ENCODE data around the gene RAB34.
"Not testable (repeated sequence)": the region's sequence is repeated elsewhere in the genome, so short reads cannot be mapped to it uniquely, and the experiment has no call there.

RAB34 gene

GRCh38 chr17:28726627-28727491 is 9.2 kb upstream of the RAB34 start:
- FAIRE-seq (no peak), DNase-seq (ENCODE audit: insufficient read length, low spot score) (peak; percentile 95)
- no peak; the same call in 1 of the 2 replicates for TF ChIP-seq POLR2A (IDR thresholded peaks at IDR 0.05; ENCODE audit: low read depth, low read length)

- no peak for FAIRE-seq
- DNase-seq (ENCODE audit: insufficient read length, low spot score): peak; percentile 73
- TF ChIP-seq POLR2A (IDR thresholded peaks at IDR 0.05; ENCODE audit: low read depth, low read length): no peak
Measured at GRCh38 chr17:28726226-28726626, 8.6 kb upstream of the RAB34 start, which contains the start of gene TLCD1. TSS of gene TLCD1 (minus strand) at chr17:28726233. CDS start at chr17:28726097, 136 bp downstream.

- DNase-seq (ENCODE audit: insufficient read length, low spot score) (peak; percentile 83), FAIRE-seq (no peak)
- peak; percentile 78 for TF ChIP-seq POLR2A (IDR thresholded peaks at IDR 0.05; ENCODE audit: low read depth, low read length)
Measured at GRCh38 chr17:28725660-28726225, 8.1 kb upstream of the RAB34 start.

- no peak; the same call in 1 of the 2 replicates for TF ChIP-seq POLR2A (IDR thresholded peaks at IDR 0.05; ENCODE audit: low read depth, low read length)
- no peak for DNase-seq (ENCODE audit: insufficient read length, low spot score)
- no peak for FAIRE-seq
Measured at GRCh38 chr17:28725166-28725659, 7.5 kb upstream of the RAB34 start.

- DNase-seq (ENCODE audit: insufficient read length, low spot score) (no peak), FAIRE-seq (no peak)
- no peak for TF ChIP-seq POLR2A (IDR thresholded peaks at IDR 0.05; ENCODE audit: low read depth, low read length)
Measured at GRCh38 chr17:28724500-28725165, 7.0 kb upstream of the RAB34 start.

- not testable (repeated sequence) for DNase-seq (ENCODE audit: insufficient read length, low spot score); FAIRE-seq
Measured at GRCh38 chr17:28723836-28724499, 6.3 kb upstream of the RAB34 start.

- no peak for FAIRE-seq
- no peak for TF ChIP-seq POLR2A (IDR thresholded peaks at IDR 0.05; ENCODE audit: low read depth, low read length)
- DNase-seq (ENCODE audit: insufficient read length, low spot score): no peak
Measured at GRCh38 chr17:28723159-28723835, 5.6 kb upstream of the RAB34 start.

- no peak for DNase-seq (ENCODE audit: insufficient read length, low spot score)
- TF ChIP-seq POLR2A (IDR thresholded peaks at IDR 0.05; ENCODE audit: low read depth, low read length): no peak
- FAIRE-seq: no peak
Measured at GRCh38 chr17:28722417-28723158, 4.9 kb upstream of the RAB34 start.

- not testable (repeated sequence) for DNase-seq (ENCODE audit: insufficient read length, low spot score); FAIRE-seq
Measured at GRCh38 chr17:28720997-28721329, 3.3 kb upstream of the RAB34 start.

GRCh38 chr17:28720247-28720996 is 2.8 kb upstream of the RAB34 start:
- FAIRE-seq (no peak), DNase-seq (ENCODE audit: insufficient read length, low spot score) (no peak)
- TF ChIP-seq POLR2A (IDR thresholded peaks at IDR 0.05; ENCODE audit: low read depth, low read length): no peak

- TF ChIP-seq POLR2A (IDR thresholded peaks at IDR 0.05; ENCODE audit: low read depth, low read length): no peak
- DNase-seq (ENCODE audit: insufficient read length, low spot score) (no peak), FAIRE-seq (no peak)
Measured at GRCh38 chr17:28719021-28719433, 1.4 kb upstream of the RAB34 start.

GRCh38 chr17:28718333-28719020 is 809 bp upstream of the RAB34 start:
- no peak for TF ChIP-seq POLR2A (IDR thresholded peaks at IDR 0.05; ENCODE audit: low read depth, low read length)
- DNase-seq (ENCODE audit: insufficient read length, low spot score) (no peak), FAIRE-seq (no peak)
